Kidney epithelial cell (primary cell): ENCODE measurements around the gene HNF1B. TPM values are rescaled to one million over a fixed set of nuclear protein-coding genes. Genes with fewer than 3 reads are reported as not detected.

ENCODE experiments used
- total RNA-seq: library from RNA; depleted of rRNA; stranded (reverse); fragments of >200 nt; gene quantifications from 2 replicates; pipeline ENCODE4 v1.2.3, GENCODE V29; 2015

HNF1B gene
- total RNA-seq, 1 donor from 2014 or later, result 15.1 TPM

Other genes with a start within 250 kb of the HNF1B start
- 21.1 and 25.1 TPM in 2 replicates for gene SYNRG, start 135.6 kb downstream of the HNF1B start, total RNA-seq
- gene DDX52, start 101.6 kb downstream of the HNF1B start, total RNA-seq, result 35.6 and 38.1 TPM in 2 replicates
- not detected in 2 replicates for gene TBC1D3K, start 179.4 kb upstream of the HNF1B start, total RNA-seq
- 12.0 and 13.7 TPM in 2 replicates for gene TBC1D3L, start 244.0 kb upstream of the HNF1B start, total RNA-seq